GM19240 (cell line): Measurements from ENCODE around the gene UBE2J2.

Source experiments
- DNase-seq: peaks from one replicate; pipeline ENCODE4 v3.0.0; 2011; ENCODE audit warnings: low spot score; ENCODE audit not compliant: insufficient read length

UBE2J2 gene

DNA sequence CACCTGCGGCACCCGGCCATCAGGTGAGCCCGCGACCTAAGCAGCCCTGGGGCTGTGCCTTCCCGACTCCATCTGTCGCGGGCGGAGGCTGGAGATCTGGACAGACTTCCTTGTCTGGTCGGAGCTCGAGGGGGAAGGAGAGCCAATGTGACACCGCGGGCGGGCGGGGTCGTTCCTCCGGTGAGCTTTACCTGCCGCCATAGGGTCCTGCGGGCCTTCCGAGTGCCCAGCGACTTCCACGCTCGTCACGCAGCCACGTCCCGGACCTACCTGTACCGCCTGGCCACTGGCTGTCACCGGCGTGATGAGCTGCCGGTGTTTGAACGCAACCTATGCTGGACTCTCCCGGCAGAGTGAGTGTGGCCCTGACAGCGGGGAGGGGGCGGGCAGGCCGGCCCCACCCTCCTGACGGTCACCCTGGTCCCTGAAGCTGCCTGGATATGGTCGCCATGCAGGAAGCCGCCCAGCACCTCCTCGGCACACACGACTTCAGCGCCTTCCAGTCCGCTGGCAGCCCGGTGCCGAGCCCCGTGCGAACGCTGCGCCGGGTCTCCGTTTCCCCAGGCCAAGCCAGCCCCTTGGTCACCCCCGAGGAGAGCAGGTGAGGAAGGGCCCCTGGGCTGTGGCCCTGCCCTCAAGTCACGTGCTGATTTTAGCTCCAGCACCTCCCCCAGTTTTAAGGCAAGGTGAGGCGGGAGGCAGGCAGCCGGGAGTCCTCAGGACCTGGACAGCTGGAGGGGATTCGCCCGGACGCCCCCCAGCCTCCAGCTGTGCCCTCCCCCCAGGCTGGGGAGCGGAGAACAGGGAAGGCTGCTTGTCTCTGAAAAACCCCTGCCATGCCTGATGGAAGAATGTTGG lies 35.8 kb upstream of the UBE2J2 start:
- no peak for DNase-seq

DNA sequence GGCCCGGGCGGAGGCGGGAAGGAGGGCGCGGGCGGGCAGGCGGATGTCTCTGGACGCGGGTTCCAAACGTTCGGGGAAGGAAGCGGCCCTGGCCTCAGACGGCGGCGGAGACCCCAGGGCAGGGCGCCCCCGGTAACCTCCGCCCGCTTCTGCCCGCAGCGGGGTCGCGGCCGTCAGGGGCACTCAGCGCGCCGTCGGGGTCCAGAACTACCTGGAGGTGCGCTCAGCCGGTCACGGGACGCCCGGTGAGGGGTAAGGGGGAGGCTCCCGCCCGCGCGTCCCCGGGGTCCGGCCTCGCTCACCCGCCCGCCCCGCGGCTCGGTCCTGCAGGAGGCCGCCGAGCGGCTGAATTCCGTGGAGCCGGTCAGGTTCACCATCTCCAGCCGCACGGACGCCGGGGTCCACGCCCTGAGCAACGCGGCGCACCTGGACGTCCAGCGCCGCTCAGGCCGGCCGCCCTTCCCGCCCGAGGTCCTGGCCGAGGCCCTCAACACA lies 35.1 kb upstream of the UBE2J2 start:
- no peak for DNase-seq

DNA sequence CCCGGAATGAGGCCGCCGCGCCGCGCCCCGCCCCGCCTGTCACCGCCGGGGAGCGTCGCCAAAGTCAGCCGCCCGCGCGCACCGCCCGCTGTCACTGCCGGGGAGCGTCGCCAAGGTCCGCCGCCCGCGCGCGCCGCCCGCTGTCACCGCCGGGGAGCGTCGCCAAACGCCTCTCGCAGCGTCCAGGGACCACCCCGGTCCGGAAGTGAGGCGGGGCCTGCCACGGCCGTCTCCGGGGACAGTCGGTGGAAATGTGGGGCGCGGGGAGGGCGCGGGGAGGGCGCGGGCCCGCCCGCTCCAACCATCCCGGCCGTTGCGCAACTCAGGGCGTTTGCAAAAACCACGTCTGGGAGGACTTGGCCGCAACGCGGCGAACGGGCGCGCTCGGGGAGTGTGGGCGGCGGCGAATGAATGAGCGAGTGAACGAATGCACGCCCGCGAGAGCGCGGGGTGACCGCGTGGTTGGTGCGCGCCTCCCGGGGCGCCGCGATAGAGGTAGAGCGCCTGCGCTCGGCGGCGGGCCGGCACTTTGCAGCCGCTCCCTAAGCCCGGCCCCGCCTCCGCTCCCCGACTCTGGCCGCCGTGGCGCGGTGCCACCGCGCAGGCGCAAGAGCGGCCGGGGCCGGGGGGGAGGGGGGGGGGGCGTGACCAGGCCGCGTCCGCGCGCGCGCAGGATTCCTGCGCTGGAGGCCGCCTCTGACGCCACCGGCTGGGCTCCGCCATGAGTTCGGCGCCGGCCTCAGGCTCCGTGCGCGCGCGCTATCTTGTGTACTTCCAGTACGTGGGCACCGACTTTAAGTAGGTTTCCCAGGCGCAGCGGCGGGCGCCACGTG lies 34.5 kb upstream of the UBE2J2 start, which contains the start of the genes ACAP3 and PUSL1:
ACAP3 (minus strand) TSS at position 8 of the 833 bp plus-strand sequence. CDS start 115 bp downstream, outside the sequence.
PUSL1 (plus strand) TSS at position 675 of the 833 bp plus-strand sequence; CDS start at position 722, 47 bp downstream.
- DNase-seq, result peak; percentile 96

DNA sequence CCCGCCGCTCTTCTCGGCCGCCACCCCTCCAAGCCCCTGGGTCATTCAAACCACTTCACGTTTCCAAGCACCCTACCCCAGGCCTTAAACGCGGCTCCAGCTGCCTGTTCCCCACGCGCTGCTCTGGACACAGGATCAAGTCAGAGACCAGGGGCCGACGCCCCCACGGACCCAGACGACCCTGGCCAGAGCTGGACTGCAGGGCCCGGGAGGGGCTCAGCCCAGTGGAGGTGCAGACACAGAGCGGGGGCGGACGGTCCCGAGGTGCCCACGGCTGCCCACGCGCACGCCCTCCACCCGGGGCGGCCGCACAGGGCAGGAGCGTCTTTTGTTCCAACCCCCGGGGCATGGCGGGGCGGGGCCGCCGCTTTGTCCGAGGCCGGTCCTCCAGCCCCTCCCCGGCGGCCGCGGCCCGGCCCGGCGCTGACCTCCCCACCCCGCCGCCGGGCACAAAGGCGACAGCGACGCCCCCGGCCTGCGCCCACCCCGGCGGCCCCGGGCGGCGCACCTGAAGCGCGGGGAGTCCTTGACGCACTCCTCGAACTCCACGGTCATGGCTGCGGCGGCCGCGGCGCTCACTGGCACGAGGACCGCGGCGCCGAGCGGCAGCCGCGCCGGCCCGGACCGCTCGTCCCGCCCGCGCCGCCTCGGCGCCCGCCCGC lies 33.7 kb upstream of the UBE2J2 start:
- DNase-seq, result no peak

DNA sequence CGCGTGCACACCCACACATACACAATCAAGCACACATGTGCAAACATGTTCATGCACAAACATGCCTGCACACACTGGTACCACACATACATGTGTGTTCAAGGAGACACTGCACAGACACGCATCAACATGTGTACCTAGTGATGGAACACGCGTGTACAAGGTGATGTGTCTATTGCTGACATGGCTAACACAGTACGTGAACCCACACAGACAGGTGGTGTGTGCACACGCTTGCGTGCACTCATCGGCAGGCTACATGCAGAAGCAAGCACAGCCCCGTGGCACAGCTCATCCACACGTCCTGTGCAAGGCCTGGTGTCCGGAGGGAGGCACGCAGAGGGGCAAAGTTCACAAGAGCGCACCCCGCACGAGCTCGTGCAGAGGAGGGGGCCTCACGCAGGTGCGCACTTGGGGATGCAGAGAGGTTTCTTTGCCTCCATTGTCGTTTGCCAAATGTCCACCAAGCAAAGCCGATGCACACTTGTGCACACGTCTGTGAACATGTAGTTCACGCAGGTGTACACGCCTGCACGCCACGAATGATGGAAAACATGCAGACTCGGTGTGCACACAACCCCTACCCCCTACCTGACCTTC lies 33.1 kb upstream of the UBE2J2 start:
- no peak for DNase-seq

DNA sequence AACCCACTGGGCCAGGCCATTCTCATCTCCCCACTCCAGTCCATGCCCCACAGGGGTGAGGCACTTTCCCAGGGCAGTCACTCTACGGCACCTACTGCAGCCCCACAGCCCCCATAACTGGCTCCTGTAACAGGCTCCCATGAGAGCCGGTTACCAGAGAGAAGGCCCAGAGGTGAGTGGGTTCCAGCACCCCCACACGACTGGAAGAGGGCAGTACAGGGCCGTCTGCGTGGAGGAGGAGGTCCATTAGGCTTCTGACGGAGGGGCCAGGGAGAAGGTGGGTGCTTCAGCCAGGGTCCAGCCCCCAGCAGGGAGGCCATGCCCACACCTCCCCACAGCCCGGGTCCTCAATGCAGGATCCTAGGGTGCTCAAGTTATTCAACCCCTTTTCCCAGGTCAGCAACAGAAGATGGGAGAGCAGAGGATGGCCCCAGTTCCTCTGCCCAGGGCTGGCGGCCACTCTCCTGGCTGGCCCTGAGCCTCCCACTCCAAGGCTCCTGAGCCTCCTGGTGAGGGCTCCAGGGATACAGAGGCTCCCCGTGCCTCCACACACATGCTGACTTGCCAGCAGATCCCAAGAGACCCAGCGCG lies 32.5 kb upstream of the UBE2J2 start:
- no peak for DNase-seq

DNA sequence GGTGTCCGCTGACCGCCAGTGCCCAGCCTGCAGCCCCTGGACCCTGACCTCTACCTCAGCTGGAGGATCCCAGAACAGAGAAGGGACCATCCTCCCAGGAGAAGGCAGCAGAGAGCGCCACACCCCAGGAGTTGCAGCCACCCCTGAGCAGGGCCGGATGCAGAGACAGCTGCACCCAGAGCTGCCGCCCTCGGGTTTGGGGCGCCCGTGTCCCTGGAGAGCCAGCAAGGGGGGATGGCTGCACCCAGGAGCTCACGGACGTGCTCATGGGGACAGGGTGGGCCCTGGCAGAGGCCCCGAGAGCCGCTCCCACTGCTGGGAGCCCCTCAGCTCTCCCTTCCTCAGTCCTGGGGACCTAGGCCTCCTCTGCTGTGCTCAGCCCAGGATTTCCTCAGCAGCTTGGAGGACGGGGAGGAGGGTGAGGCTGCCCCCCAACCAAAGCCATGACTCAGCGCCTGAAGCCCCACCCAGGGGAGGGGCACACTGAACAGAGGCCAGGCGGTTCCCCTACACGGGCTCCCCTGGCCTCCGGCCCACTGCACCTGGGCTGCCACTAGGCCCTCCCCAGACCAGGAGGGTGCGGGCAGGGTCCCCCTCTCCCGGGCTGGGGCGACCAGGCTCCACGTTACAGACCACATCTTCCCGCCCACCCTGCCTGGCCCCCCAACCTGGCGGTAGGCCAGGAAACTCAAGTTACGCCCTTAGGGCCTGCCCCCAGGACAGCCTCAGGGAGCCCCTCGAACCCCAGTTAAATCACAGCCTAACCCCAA lies 31.8 kb upstream of the UBE2J2 start:
- DNase-seq, result no peak

DNA sequence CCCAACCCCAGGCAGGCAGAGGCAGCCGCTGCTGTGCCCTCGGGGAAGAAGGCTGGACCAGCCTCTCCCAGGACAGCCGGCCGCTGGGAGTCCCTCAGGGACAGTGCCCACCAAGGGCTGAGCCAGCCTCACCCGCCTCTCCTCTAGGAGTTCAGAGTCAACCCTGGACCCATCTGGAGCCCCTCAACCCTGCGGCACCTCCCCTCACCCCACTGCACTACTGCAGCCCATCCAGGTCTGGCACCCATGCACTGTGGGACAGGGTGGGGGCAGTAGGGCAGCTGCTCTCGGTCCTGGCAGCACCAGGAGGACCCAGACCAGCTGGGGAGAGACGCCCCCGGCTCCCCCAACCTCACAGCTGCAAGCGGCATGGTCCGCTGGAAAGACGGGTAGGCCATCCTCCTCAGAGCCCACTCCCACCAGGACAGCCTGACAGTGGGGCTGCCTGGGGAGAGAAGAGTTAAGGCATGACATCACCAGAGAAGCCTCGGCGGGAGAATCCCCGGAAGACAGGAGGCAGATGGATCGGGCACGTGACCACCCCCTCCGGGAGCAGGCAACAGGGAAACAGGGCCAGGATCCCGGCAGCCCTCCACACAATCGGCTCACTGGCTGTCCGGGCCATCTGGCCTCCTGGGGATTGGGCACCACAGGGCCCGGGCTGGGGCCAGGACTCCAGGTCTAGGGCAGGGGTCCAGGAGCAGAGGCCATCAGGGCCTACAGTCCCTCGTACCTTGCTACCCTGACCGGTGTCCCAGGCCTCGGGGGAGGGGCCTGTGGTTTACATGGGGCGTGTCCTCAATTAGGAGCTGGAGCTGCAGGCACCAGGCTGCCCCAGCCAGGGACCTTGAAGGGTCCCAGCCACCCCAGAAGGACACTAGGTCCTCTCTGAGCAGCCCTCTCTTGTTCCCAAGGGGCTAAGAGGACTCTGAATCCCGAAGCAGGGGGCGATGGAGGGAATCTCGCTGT lies 31.0 kb upstream of the UBE2J2 start:
- DNase-seq, result no peak

DNA sequence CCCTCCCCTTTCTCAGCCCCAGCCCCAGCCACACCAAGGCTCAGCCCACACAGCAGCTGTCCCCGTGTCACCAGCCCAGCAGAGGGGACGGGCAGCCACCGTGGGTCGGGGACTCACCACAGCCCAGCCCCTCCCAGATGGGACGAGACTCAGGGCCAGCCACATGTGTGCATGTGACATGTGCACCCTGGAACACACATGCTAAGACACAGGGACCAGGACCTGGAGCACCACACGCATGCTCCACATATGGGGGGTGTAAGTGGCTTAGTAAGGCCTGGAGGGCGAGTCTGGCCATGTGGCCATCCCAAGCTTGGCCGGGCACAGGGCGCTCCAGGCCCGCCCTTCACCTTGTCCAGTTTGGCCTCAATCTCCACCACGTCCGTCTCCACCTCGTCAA lies 30.1 kb upstream of the UBE2J2 start:
- DNase-seq, result no peak

DNA sequence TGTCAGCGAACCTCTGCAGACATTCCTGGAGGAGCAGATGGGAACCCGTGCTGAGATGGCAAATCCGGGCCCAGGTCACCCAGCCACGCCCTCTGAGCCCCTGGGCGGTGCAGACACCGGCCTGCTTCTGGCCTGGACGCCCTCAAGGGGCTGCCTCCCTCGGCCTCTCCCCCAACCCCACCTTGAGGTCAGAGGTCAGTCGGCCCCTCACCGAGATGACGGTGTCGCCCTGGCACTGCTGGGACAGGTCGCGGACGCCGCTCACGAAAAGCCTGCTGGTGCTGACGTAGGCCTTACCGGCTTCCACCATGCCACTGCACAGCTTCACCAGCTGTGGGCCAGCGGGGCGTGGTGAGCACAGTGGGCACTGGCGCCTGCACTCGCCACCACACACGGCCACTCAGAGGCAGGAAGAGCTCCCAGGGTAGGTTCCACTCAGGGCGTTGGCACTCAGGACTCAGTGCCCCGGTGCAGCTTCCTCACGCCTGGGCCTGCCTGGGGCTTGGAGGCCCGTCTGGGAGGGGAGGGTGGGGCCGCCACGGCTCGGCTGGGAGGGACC lies 29.4 kb upstream of the UBE2J2 start:
- no peak for DNase-seq

DNA sequence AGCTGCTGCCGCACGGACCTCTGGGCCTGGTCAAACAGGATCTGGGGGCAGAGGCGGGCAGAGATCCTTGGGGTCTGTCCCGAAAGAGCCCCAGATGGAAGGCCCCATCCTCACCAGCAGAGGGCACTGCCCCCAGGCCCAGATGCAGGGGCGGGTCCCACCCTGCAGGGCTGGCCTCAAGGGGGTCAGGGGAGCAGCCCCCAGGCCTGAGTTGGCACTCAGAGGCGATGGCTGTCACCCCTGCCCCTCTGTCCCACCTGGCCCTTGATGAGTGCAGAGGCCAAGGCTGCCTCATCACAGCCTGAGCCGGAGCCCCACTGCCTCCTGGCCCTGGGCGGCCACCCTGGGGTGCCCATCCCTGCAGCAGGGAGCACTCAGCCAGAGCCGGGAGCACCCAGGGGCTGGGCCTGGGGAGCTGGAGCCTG lies 28.4 kb upstream of the UBE2J2 start:
- DNase-seq, result no peak

DNA sequence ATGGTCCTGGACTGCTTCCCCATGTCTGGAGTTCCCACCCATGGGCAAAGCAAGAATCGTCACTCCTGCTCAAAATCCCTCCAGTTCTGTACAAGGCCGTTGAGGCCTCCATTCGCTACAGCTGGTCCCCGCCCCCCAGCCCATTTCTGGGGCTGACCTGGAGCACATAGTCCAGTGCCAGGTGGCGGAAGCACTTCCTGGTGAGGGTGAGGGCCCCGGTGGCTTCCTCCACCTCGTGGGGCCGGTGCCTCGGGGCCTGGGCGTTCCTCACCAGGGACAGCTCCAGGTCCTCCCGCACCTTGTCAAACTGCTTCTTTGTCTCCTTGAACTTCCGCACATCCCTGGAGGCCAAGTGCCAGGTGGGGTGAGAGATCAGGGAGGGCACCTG lies 26.7 kb upstream of the UBE2J2 start:
- no peak for DNase-seq

DNA sequence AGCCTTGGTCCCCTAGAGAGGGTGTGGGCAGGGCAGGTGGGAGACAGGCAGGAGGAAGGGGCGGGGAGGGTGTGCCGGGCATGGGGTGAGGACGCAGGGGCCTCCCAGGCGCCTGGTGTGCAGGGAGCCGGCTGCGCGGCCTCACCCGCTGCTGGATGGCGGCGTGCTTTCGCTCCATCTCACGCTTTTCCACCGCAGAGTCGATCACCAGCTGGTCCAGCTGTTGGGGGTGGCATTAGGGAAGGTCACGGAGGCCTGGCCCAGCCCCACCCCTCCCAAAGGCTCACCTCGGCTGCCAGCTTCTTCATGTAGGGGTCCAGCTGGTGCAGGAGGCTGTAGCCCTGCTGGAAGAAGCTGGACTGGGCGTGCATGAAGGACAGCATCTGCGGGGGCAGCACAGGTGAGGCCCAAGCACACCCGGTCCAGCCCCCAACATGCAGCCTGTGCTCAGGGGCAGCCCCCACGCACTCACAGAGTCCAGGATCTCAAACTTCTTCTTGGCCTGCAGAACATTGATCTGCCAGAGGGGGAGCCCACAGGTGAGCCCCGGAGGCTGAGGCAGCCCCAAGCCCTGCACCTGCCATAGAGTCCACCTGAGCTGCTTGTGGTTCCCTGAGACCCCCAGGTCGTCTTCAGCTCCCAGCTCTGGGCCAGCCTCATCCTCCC lies 26.2 kb upstream of the UBE2J2 start:
- DNase-seq, result no peak

DNA sequence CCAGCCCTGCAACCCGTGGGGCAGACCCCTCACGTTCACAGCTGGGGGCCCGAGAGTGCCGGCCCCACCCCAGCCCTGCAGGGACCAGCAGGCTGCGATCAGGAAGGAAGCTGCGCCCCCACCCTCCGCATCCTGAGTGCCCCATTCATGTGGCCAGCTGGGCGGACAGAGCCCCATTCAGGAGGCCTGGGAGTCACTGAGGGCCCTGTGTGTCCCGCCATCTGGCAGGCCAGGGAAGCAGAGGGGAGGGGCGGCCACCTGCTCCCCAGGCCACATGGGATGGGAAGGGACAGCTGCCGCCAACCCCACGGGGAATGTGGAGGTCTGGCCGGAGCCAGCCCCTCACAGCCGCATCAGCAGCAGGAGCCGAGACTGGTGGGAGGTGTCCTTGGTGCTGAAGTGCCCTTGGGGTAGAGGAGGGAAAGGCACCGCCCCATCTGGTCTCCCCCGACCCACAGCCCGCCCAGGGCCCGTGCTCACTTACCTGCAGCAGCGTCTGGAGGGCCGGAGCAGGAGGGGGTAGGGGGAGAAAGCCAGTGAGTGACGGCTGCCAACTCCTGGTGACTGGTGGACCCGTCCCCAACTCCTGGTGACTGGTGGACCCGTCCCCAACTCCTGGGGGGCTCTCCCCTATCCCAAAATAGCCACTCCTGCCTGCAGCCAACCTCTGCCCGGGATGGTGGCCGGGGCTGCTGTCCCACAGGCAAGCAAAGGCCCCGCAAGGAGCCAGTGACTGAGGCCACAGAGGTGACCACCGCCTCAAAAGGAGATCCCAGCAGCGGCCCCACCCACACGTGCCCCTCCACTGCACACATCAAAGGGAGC lies 25.4 kb upstream of the UBE2J2 start:
- no peak for DNase-seq

DNA sequence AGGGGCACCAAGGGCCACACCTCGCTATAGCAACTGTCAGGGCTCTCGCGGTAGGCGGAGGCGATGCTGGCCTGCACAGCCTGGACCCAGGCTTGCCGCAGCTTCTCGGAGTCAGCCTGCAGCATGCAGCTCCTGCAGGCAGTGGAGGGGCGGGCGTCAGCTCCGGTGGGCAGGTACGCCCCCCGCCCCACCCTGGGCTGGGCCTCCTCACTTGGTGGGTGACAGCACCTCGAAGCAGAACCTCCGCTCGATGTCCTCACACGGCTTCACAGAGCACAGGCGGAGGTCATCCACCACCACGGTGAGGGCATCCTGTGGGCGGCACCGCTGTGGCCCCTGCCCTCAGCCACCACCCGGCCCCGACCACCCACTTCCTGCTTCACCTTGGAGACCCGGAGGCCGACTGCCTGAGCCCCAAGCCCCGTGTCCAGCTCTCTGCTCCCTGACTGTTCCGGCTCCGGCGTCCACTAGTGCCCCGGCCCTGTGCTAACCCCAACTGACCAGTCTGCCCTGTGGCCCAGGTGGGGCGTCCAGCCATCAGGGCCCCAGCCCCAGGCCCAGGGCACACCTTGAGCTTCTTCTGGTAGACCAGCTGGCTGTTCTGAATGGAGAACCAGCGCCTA lies 24.3 kb upstream of the UBE2J2 start:
- DNase-seq, result no peak
